ENCODE measurements around the gene EFNB2. TPM values are rescaled to one million over a fixed set of nuclear protein-coding genes. Genes with fewer than 3 reads are reported as not detected.

Gene EFNB2
- total RNA-seq (2012; rRNA removed): 4.6 and 6.1 TPM in 2 replicates

GRCh38 chr13:106535552-106536243, at the start of gene EFNB2:
TSS of gene EFNB2 (minus strand) at chr13:106535662. CDS start at chr13:106534964, 698 bp downstream.
- Histone ChIP-seq H3K4me2 (ENCODE audit: low read length) (peak within 1 kb of the TSS; percentile 94), H3K27me3 (ENCODE audit: control insufficient read depth, insufficient read depth, low read length) (no peaks in the 10 kb centered on the region), H3K9me3 (replicated peaks; ENCODE audit: low read length) (no peaks in the 10 kb centered on the region), H3K36me3 (ENCODE audit: insufficient read depth, low read length) (peaks cover 4% of the 10 kb centered on the region), H3K9ac (ENCODE audit: low read depth, low read length) (peak within 1 kb of the TSS; percentile 86), H3K4me1 (ENCODE audit: control insufficient read depth, insufficient read depth, low read length) (peaks cover 10% of the 10 kb centered on the region), H3K4me3 (ENCODE audit: low read length) (peak within 1 kb of the TSS; percentile 95)

GRCh38 chr13:106581225-106581624, 45.8 kb upstream of the EFNB2 start:
- H3K4me1 ChIP-seq (ENCODE audit: control insufficient read depth, insufficient read depth, low read length): no peaks in the 10 kb centered on the region
- no peak overlapping the region for H3K4me3 ChIP-seq (ENCODE audit: low read length)
- peaks cover 4% of the 10 kb centered on the region for H3K27me3 ChIP-seq (ENCODE audit: control insufficient read depth, insufficient read depth, low read length)
- H3K9ac ChIP-seq (ENCODE audit: low read depth, low read length): no peak overlapping the region
- no peak overlapping the region for H3K4me2 ChIP-seq (ENCODE audit: low read length)
- H3K36me3 ChIP-seq (ENCODE audit: insufficient read depth, low read length): no peaks in the 10 kb centered on the region
- no peaks in the 10 kb centered on the region for H3K9me3 ChIP-seq (replicated peaks; ENCODE audit: low read length)

GRCh38 chr13:106575896-106576295, 40.4 kb upstream of the EFNB2 start:
- Histone ChIP-seq H3K9ac (ENCODE audit: low read depth, low read length) (no peak overlapping the region), H3K9me3 (replicated peaks; ENCODE audit: low read length) (no peaks in the 10 kb centered on the region), H3K4me3 (ENCODE audit: low read length) (no peak overlapping the region), H3K4me1 (ENCODE audit: control insufficient read depth, insufficient read depth, low read length) (peaks cover 14% of the 10 kb centered on the region), H3K27me3 (ENCODE audit: control insufficient read depth, insufficient read depth, low read length) (peaks cover under 1% of the 10 kb centered on the region), H3K36me3 (ENCODE audit: insufficient read depth, low read length) (no peaks in the 10 kb centered on the region), H3K4me2 (ENCODE audit: low read length) (no peak overlapping the region)

GRCh38 chr13:106573868-106574267, 38.4 kb upstream of the EFNB2 start:
- peak overlapping the region; percentile 51 for H3K9ac ChIP-seq (ENCODE audit: low read depth, low read length)
- no peaks in the 10 kb centered on the region for H3K36me3 ChIP-seq (ENCODE audit: insufficient read depth, low read length)
- H3K27me3 ChIP-seq (ENCODE audit: control insufficient read depth, insufficient read depth, low read length): no peaks in the 10 kb centered on the region
- peak overlapping the region; percentile 42 for H3K4me3 ChIP-seq (ENCODE audit: low read length)
- H3K4me2 ChIP-seq (ENCODE audit: low read length): peak overlapping the region; percentile 74
- H3K4me1 ChIP-seq (ENCODE audit: control insufficient read depth, insufficient read depth, low read length): peaks cover 14% of the 10 kb centered on the region
- no peaks in the 10 kb centered on the region for H3K9me3 ChIP-seq (replicated peaks; ENCODE audit: low read length)

- Histone ChIP-seq H3K4me2 (ENCODE audit: low read length) (peak overlapping the region; percentile 74), H3K27me3 (ENCODE audit: control insufficient read depth, insufficient read depth, low read length) (no peaks in the 10 kb centered on the region), H3K4me1 (ENCODE audit: control insufficient read depth, insufficient read depth, low read length) (peaks cover 17% of the 10 kb centered on the region), H3K9ac (ENCODE audit: low read depth, low read length) (peak overlapping the region; percentile 51), H3K9me3 (replicated peaks; ENCODE audit: low read length) (no peaks in the 10 kb centered on the region), H3K4me3 (ENCODE audit: low read length) (peak overlapping the region; percentile 42), H3K36me3 (ENCODE audit: insufficient read depth, low read length) (no peaks in the 10 kb centered on the region)
Measured at GRCh38 chr13:106573284-106573846, 37.9 kb upstream of the EFNB2 start.

GRCh38 chr13:106570299-106570852, 34.9 kb upstream of the EFNB2 start:
- Histone ChIP-seq H3K9me3 (replicated peaks; ENCODE audit: low read length) (no peaks in the 10 kb centered on the region), H3K36me3 (ENCODE audit: insufficient read depth, low read length) (no peaks in the 10 kb centered on the region), H3K4me3 (ENCODE audit: low read length) (no peak overlapping the region), H3K27me3 (ENCODE audit: control insufficient read depth, insufficient read depth, low read length) (no peaks in the 10 kb centered on the region), H3K4me1 (ENCODE audit: control insufficient read depth, insufficient read depth, low read length) (peaks cover 29% of the 10 kb centered on the region), H3K9ac (ENCODE audit: low read depth, low read length) (no peak overlapping the region), H3K4me2 (ENCODE audit: low read length) (no peak overlapping the region)

- H3K4me3 ChIP-seq (ENCODE audit: low read length): no peak overlapping the region
- no peaks in the 10 kb centered on the region for H3K9me3 ChIP-seq (replicated peaks; ENCODE audit: low read length)
- H3K4me1 ChIP-seq (ENCODE audit: control insufficient read depth, insufficient read depth, low read length): peaks cover 38% of the 10 kb centered on the region
- H3K27me3 ChIP-seq (ENCODE audit: control insufficient read depth, insufficient read depth, low read length): no peaks in the 10 kb centered on the region
- H3K4me2 ChIP-seq (ENCODE audit: low read length): no peak overlapping the region
- H3K36me3 ChIP-seq (ENCODE audit: insufficient read depth, low read length): no peaks in the 10 kb centered on the region
- H3K9ac ChIP-seq (ENCODE audit: low read depth, low read length): no peak overlapping the region
Measured at GRCh38 chr13:106569233-106570095, 34.0 kb upstream of the EFNB2 start.

GRCh38 chr13:106568299-106569003, 33.0 kb upstream of the EFNB2 start:
- Histone ChIP-seq H3K4me1 (ENCODE audit: control insufficient read depth, insufficient read depth, low read length) (peaks cover 31% of the 10 kb centered on the region), H3K4me2 (ENCODE audit: low read length) (peak overlapping the region; percentile 93), H3K9ac (ENCODE audit: low read depth, low read length) (peak overlapping the region; percentile 99), H3K36me3 (ENCODE audit: insufficient read depth, low read length) (no peaks in the 10 kb centered on the region), H3K27me3 (ENCODE audit: control insufficient read depth, insufficient read depth, low read length) (no peaks in the 10 kb centered on the region), H3K4me3 (ENCODE audit: low read length) (peak overlapping the region; percentile 97), H3K9me3 (replicated peaks; ENCODE audit: low read length) (no peaks in the 10 kb centered on the region)

- Histone ChIP-seq H3K9ac (ENCODE audit: low read depth, low read length) (peak within 1 kb of the TSS; percentile 99), H3K36me3 (ENCODE audit: insufficient read depth, low read length) (no peaks in the 10 kb centered on the region), H3K9me3 (replicated peaks; ENCODE audit: low read length) (no peaks in the 10 kb centered on the region), H3K4me3 (ENCODE audit: low read length) (peak within 1 kb of the TSS; percentile 97), H3K4me2 (ENCODE audit: low read length) (peak within 1 kb of the TSS; percentile 93), H3K4me1 (ENCODE audit: control insufficient read depth, insufficient read depth, low read length) (peaks cover 26% of the 10 kb centered on the region), H3K27me3 (ENCODE audit: control insufficient read depth, insufficient read depth, low read length) (no peaks in the 10 kb centered on the region)
Measured at GRCh38 chr13:106567474-106568298, 32.2 kb upstream of the EFNB2 start, which contains the start of gene ARGLU1. TSS of gene ARGLU1 (minus strand) at chr13:106568137. CDS start at chr13:106567919, 218 bp downstream.

Measured in skeletal muscle satellite cell (primary cell).